A375 (cell line): ENCODE data around the gene SFXN1. TPM values are rescaled to one million over a fixed set of nuclear protein-coding genes. Genes with fewer than 3 reads are reported as not detected.

Source experiments
- total RNA-seq: library from RNA; depleted of rRNA; stranded (reverse); fragments of >200 nt; shearing (Covaris generic); gene quantifications from 2 replicates; pipeline ENCODE4 v1.2.3, GENCODE V29; 2014; rRNA removed

The SFXN1 gene, protein sequence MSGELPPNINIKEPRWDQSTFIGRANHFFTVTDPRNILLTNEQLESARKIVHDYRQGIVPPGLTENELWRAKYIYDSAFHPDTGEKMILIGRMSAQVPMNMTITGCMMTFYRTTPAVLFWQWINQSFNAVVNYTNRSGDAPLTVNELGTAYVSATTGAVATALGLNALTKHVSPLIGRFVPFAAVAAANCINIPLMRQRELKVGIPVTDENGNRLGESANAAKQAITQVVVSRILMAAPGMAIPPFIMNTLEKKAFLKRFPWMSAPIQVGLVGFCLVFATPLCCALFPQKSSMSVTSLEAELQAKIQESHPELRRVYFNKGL
- total RNA-seq = 100 and 101 TPM in 2 replicates

DNA sequence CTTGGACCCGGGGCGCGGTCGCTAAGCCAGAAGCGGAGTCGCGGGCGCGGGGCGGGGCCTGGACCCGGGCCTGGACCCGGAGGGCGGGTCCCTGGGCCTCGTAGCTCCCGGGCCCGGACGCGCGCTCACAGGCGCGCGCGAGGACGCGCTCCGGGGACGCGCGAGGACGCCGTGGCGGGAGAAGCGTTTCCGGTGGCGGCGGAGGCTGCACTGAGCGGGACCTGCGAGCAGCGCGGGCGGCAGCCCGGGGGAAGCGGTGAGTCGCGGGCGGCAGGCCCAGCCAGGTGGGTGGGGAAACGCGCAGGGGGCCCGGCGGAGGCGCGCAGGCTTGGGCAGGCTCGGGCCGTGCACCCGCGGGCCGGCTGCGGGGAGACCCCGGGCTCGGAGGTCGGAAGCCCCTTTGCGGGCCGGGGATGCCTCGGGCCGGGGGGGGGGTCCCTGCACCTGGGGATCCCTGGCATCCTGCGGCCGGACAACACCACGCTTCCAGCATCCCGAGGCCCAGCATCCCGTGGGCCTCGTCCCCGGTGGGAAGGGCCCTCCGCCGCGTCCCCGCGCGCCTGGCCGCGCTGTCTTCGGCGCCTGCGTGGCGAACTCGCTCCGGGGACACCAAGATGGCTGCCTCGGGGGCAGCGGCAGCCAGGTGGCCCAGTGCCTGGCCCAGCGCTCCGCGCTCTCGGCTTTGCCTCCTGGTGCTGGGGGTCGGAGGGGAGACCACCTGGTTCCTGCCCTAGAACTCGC, at the start of gene SFXN1:
Gene SFXN1 (plus strand): TSS at position 177 of the 741 bp plus-strand sequence. CDS start 13,544 bp downstream, outside the sequence.

DNA sequence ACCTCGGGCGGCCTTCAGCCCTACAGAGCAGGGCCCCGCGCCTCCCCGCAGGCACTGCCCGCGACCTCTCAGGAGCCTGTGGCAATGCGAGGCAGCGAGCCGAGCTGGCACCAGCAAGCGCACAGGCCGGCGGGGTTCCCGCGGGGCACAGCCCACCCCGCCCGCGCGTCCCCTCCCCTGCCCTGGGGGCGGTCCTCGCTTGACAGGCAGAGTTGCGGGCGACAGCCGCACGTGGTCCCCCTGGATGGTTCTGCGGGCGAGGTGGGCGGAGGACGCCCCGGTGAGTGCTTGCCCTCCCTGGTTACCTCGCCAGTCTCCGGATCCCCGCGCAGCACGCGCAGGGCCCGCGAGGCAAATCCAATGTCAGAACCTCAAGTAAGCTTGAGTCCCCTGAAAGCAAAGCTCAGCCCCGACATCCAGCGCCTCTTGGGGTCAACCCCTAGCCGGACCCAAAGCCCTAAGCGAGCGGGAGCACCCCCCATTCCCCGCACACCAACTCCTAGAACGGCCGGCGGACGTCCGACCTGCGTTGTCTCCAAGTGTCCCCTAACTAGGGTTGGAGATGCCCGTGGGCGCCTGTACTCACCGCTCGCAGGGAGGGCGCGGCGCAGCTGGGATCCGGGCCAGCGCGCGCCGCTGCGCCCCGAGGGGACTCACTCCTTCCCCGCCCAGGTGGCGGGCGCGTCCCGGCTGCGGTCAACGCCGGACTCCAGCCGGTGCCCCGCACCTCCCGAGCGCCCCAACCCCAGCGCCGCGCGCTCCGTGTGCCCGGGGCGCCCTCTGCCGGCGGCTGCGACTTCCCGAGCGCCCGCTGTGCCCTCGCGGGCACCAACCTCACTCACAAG, 34.1 kb upstream of the SFXN1 start, which contains the start of gene DRD1:
Gene DRD1 (minus strand): TSS at position 123 of the 845 bp plus-strand sequence. CDS start 1,083 bp downstream, outside the sequence.

Other genes with a start within 250 kb of the SFXN1 start
- gene DRD1, start 34.4 kb upstream of the SFXN1 start, total RNA-seq = not detected in 2 replicates
- 0.05 TPM in 1 of 2 replicates, not detected in the other for gene HRH2, start 179.5 kb downstream of the SFXN1 start, total RNA-seq